NT2/D1 (cell line): ENCODE data around the gene SPINDOC.

ENCODE experiments used
- SUZ12 ChIP-seq: IDR thresholded peaks from 2 replicates; pipeline ENCODE4 v1.6.1; 2011; ENCODE audit not compliant: insufficient read length, insufficient read depth; ENCODE audit errors: extremely low read depth
- YY1 ChIP-seq: IDR thresholded peaks from 2 replicates; pipeline ENCODE4 v1.6.1; 2011; ENCODE audit not compliant: insufficient read length, insufficient read depth
- ZNF274 ChIP-seq: IDR thresholded peaks from 2 replicates; pipeline ENCODE4 v1.6.1; 2011; ENCODE audit warnings: mild to moderate bottlenecking, low read depth, low read length

DNA sequence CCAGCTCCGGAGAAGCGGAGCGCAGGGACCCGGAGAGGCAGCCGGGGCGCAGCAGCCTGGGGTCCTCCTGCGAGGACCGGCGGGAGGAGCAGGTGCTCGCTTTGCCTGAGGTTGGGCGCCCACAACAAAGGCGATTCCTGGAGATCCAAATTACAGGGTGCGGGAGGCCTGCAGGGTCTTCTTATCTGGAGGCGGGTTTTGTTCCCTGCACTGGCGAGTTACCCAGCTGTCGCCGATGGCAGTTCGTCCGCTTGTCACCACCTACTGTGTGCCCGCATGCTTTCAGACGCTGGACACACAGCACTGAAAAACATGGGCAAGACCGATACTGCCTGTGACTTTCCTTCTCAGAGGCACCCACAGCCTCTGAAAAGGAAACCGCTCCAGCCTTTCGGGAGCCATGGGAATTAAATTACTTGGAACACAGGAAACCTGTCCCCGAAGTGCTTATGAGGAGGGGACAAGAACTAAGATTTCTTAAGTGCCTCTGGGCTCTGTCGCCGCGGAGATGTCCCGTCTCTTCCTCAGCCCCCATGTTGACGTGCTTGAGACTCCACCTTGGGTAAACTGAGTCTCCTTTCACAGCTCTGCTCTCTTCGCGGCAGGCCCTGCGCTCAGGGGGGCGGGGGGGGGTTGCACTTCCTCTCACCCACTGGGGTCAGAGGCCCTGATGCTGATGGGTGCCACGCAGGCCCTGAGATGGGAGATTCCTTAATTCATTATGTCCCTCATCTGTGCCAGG, 43.4 kb upstream of the SPINDOC start:
- TF ChIP-seq ZNF274 (no peak), YY1 (no peak), SUZ12 (no peak)
